DND-41 (cell line): Measurements from ENCODE around the gene B3GLCT.

Source experiments
- EZH2 ChIP-seq: IDR thresholded peaks from 3 replicates; pipeline ENCODE4 v1.6.1; 2012; ENCODE audit warnings: borderline replicate concordance, low read depth, mild to moderate bottlenecking, moderate library complexity, low read length, inconsistent platforms; ENCODE audit not compliant: severe bottlenecking
- TF ChIP-seq, protein P1 (sequence below): IDR thresholded peaks from 2 replicates; pipeline ENCODE4 v1.5.1; 2012; ENCODE audit warnings: borderline replicate concordance, low read length, moderate library complexity, mild to moderate bottlenecking; ENCODE audit not compliant: poor library complexity, severe bottlenecking; ENCODE audit errors: extremely low read depth

DNA sequence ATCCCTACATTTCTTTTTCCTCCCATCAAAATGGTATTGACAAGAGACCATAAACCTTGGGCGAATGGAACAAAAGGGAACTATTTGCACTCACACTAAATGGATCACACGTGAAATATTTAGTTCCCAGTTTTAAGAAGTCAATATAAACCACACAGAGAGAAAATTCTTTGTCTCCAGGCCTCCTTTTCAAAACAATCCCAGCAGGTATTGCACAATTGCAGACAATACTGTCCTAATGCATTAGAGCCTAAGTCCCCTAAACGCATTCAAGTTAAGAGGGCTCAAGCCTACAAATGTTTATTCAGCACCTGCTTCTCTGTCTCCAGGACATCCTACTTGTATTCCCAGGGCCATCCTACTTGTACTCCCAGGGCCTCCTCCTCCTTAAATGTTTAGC lies 1.3 kb upstream of the B3GLCT start:
- TF ChIP-seq, protein P1, sequence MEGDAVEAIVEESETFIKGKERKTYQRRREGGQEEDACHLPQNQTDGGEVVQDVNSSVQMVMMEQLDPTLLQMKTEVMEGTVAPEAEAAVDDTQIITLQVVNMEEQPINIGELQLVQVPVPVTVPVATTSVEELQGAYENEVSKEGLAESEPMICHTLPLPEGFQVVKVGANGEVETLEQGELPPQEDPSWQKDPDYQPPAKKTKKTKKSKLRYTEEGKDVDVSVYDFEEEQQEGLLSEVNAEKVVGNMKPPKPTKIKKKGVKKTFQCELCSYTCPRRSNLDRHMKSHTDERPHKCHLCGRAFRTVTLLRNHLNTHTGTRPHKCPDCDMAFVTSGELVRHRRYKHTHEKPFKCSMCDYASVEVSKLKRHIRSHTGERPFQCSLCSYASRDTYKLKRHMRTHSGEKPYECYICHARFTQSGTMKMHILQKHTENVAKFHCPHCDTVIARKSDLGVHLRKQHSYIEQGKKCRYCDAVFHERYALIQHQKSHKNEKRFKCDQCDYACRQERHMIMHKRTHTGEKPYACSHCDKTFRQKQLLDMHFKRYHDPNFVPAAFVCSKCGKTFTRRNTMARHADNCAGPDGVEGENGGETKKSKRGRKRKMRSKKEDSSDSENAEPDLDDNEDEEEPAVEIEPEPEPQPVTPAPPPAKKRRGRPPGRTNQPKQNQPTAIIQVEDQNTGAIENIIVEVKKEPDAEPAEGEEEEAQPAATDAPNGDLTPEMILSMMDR = no peak
- TF ChIP-seq EZH2 = no peak
